SIG-M5 (cell line): ENCODE data around the gene NTM.

Source experiments
- DNase-seq: peaks from one replicate; lab custom pipeline; 2025; lab: John Stamatoyannopoulos, UW

NTM gene

DNA sequence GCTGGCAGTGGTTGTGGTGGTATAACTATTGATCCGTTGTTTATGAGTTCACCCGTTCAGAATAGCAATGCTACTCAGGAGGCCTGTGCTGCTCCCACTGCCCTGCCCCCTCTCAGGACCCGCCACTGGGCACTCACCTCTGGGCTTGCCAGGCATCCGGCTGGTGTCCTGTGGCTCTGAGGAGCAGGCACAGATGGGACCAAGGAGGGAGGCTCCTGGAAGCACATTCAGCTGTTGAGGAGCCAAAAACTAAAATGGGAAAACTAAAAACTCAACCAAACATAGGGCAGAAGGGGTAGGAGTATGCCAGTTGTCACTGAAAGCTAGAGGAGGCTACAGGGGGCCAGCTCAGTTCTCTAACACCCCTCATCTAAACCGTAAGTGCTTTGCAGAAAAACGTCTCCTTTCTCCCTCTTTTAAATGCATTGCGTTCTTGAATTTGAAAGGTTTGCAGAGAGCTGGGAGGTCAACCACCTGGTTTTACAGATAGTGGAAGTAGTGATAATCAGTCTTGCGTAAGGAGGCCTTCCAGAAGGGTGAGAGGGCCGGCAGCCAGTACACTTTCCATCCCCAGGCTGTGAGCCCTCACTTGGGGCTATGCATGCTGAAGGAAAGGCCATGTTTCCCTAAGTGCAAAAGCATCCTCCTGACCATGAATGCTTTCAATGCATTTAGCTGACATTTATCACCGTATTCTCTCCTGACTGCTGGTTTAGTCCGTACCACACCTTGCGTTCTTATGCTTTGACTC, 547.4 kb downstream of the NTM start:
- no peak for DNase-seq

DNA sequence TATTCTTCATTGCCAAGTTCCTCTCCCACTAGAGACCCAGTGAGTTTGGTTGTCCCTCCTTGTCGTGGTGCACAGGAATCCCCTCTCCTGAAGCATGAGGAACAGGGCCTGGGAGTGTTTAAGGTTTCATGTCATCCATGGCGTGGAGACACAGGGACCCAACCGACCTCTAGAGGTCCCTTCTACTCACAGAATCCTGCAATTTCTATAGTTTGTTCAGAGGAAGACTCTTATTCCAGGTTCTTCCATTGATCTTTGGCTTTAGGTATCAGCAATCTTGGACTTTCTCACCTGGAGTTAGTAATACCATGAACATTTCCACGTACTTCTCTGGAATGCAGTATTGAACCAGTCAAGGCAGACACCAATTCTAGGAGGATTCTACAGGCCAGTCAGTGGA, 548.2 kb downstream of the NTM start:
- no peak for DNase-seq

DNA sequence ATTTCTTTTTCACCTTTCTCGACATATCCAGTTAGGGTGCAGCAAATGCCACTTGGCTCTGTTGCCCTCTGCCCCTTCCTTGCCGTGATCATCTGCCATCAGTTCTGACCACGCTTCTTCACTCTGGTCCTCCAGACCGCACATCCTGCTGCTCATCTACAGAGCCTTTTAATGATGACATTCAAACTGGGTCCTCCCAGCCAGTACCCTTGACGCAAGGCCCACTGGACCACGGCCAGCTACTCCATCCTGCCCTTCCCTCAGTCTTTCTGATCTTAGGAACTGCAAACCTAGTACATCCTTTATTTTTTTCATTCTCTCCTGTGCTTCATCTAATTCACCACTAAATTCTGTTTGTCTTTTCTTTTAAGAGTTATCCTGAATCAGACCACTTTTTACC, 551.8 kb downstream of the NTM start:
- DNase-seq = no peak

DNA sequence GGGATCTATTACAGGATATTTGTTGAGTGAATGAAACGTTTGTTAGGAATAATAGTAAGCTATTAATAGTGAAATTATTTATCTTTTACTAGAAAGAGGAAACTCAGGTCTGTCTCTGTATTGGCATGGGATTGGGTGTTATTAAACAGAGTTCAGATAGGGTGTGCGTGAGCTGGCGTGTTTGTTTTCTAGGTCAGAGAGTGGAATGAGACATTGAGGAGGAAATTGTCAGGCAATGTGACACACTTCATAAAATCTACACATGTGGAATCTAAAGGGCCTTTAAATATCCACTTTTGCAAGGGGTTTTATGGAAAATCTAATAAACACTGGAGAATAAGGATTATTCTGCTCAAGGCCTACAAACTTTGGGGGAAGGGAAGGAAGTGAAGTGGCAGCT, 552.9 kb downstream of the NTM start:
- DNase-seq = no peak

DNA sequence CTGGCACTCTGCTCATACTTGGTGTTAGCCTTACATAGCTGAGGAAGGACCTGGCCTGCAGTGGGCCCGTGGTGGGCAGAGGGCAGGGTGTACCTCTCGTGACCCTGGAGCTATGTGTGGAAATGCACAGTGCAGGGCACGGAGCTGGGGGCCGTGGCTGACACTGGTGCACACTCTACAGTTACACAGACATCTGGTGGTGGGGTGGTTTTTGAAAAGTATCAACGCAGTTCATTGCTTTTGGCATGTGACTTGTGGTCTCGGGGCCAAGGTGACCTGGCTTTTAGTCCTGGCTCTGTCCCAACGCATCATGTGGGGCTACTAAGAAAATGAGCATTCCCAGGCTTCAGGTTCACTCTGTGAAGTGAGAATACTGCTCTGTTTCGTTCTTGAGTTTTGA, 553.6 kb downstream of the NTM start:
- DNase-seq = no peak

DNA sequence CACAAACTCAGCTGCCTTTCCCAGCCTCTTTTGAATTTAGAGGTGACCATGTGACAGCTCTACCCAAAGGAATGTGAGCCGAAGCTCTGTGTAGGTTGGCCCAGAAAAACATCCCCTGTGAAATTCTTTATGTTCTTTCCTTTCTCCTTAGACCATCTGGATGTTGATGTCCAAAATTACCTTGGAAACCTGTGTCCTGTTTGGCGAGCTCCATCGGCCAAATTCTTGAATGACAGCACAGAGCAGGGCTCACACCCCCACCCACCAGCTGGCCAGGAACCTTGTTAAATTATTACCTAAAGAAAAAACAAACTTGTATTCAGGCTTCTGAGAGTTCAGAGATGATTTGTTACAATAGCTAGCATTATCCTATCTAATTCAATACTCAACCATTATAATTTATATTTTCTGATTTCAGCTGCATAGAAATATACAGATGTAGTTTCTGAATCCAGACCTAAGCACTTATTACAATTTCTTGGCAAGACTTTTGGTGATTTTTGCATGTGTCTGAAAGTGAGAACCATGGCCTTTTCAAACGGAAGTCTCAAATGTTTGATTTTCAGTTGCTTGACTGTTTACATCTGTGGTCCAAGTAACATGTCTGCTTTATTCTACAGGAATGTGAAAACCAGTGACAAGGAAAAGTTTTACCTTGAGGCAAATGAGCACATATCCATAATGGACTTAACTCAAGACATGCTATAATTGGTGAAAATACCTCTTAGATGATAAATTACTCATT, 554.2 kb downstream of the NTM start:
- no peak for DNase-seq

DNA sequence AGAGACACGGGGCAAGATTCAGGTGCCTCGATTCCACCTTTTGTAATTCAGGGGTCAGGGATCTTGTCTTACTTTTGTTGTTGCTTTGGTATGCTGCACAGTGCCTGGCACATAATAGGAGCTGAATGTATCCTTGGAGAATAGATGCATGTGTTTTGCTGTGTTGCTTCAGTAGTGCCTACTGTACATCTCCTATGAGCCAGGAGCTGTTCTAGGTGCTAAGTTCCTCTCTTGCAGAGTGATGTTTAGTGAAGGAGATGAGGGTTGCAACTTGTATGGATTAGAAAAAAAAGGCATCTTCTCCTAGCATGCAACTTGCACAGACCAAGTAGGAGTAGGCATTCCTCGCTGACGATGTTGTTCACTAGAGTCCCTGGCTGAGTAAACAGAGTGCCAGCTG, 555.4 kb downstream of the NTM start:
- DNase-seq = no peak

DNA sequence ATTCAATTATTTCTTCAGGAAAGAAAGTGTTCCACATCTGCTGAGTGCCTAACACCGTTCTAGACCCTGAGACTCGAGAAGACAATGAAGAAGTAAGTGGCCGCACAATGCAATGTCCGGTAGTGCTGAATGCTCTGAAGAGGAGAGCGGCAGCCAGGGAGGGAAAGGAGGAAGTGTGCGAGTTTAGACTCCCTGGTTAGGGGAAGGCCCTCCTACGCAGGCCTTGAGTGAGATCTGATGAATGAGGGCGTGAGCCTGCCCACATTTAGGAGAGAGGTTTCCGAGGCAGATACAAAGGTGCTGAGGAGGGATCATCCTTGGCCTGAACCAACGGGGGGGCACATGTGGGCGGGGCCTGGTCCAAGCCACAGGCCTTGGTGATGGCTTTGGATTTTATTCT, 558.6 kb downstream of the NTM start:
- no peak for DNase-seq

DNA sequence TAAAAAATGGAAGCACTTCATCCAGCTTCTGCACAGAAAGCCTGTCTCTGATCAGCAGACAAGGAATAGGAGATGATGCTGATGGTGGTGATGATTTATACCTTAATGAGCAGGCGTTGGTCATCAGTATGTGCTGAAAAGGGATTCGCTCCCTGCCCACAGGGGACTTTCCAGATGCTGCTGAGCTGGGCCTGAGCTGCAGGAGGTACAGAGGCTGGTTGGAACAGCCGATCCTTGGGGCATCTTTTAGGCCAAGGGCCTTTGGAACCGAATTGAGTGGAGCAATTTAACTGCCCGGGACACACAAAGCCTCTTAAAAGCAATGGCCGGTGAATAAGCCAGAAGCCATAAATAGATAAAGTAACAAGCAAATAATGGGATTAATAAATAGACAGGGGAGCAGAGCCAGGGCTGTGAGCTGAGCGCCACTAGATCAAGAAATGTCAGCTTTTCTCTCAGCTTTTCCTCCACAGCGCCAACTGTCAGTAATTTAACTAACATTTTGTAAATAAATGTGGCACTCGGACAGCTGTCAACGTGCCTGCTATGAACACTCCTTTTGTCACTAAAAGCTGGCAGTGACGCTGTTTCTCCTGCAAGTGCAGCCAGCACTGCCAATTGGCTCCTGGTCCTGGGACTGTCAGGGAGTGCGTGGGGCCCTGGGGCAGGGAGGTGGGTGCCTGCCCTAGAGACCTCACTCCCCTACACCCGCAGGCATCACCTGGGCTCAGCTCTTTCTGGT, 562.3 kb downstream of the NTM start:
- DNase-seq = no peak

DNA sequence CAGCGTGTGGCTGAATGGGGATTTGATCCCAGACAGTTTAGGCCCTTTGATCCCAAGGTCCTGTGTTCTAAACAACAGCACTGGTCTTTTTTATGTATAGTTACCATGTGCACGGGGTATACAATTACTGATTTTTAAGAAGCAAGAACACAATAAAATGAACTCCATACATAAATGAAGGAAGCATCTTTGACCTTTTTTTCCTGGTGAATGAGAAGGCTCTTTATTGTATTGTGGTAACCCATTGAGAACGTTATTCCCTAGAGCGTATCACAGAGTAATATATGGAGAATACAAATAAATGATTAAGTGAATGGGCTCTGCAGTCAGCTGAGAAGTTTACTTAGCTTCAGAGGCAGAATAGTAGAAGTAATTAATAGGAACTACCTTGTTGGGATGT, 563.6 kb downstream of the NTM start:
- DNase-seq = no peak

DNA sequence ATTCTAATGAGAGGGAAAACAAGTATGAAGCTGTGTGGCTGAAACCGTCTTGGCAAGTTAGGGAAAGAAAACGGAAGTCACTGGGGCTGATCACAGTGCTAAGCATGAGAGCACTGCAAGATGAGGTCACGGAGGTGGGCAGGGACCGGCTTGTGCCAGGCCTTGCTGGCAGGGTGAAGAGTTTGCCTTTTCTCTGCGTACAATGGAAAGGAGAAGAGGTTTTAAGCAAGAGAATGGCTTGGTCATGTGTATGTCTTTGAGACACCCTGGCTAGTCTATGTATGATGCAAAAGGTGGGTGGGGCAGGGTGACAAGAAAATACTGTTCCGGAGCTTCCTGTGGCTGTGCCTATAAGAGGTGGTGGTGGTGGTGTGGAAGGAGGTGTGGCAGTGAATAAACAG, 567.9 kb downstream of the NTM start:
- DNase-seq = no peak

DNA sequence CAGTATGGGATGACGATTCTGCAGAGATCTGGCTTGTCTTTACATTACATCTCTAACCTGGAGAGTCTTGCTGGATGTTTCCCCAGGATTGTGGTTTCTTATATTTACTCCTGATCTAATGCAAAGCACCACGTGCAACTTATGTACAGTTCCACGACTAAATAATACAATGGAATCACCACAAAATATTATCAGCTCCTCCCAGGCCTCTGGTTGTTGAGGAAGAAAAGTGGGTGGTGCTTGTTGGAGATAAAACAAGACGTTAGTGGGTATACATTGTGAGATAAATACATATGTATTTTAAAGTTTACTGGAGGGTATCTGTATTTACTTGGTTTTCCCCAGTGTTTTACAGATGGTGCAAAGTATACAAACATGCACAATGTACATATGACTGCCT, 569.7 kb downstream of the NTM start:
- no peak for DNase-seq

DNA sequence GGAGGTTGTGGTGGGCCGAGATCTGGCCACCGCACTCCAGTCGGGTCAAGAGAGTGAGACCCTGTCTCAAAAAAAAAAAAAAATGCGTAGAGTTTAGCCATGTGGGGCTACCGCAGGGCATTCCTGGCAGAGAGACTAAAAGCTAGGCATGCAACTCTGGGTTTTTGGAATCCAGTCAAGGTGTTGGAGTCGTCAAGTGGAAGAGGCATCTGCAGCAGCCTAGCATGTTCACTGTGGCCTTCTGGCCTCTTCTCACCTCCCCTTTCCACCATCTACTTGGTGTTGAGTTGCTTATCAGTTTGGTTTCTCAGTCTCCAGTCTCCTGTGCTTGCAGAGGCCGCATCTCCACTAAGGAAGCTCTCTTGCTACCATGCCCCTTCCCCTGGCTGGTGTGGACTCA, 572.5 kb downstream of the NTM start:
- DNase-seq = no peak

DNA sequence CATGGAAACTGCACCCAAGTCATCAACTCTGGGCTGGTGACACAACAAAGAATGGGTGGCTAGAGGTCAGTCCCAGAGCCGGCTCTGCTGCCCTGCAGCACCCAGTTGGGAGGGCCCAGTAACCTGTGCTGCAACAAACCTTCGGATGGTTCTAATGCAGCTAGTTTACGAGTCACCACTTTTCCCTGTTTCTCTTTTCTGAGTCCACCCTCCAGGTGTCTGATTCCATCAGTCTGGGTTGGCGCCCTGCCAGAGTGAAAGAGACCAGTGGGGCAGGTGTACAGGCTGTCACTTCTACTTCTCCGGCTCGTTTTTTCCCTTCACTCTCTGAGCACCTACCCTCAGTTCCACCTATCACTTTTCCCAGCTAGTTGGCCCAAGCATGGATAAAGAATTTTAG, 572.9 kb downstream of the NTM start:
- DNase-seq = no peak

DNA sequence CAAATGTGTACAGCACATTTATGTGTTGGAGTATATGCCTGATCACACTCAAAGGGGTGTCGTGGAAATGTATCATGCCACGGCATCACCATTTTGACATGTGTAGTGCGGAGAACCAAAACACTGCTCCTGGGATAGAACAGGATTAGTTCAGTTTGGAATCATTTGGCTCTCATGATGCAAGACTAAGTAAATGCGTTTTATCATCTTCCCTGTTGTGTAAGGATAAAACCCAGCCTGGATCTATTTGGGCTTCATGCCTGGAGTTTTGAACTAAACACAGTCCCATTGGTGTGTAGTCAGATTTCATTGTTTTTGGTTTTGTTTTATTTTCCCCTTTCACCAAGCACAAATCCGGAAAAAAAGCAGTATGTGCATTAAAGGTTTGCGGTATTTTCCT, 574.3 kb downstream of the NTM start:
- DNase-seq = no peak

DNA sequence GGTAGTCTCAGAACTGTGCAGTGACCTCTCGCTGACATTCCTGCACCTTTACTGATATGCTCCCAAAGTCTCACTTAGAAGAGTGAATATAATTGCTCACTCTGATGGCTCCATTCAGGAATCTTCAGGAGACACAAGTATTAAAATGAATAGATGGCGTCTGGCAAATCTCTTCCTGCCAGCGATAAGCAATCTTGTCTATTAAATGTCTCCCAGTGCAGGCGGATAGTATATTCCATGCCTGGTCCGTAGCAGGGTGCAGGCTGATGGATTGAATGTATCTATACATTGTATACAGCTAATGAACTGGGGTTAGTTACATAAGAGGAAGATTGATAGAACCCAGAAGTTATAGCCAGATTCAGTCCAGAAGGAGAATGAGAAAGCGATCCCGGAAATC, 575.3 kb downstream of the NTM start:
- no peak for DNase-seq

DNA sequence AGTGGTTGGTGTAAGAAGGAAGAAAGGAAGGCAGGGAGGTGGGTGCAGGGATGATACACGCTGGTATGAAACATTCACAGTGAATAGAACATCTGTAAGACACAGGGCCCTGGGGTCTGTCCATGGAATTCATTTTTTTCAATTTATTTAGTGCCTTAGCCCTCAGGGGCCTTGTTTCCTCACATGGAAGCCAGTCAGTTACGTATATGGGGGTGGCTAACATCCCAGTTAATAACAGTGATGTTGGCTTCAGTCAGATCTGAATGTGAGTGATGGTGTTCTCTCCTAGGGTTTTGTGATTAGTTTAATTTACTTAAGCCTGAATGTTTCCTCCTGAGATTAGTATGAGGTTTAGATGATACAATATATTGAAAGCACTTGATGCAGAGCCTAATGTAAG, 577.1 kb downstream of the NTM start:
- no peak for DNase-seq

DNA sequence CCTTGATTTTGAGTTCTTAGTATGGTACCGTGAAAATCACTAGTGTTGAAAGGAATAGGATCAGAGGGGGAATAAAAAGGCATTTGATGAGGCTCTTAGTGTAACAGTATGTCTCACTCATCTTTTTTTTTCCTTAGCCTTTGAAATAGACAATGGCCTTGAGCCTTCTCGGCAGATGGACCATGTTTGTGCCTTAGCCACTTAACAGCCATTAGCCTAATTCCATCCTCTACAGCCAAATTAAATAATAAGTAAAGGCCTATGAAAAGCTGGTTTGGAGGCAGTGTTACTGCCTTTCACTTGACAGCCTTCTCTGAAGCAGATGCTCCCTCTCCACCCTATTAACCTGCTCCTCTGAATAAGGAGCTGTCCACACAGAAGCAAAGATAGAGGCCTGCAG, 580.7 kb downstream of the NTM start:
- DNase-seq = no peak

DNA sequence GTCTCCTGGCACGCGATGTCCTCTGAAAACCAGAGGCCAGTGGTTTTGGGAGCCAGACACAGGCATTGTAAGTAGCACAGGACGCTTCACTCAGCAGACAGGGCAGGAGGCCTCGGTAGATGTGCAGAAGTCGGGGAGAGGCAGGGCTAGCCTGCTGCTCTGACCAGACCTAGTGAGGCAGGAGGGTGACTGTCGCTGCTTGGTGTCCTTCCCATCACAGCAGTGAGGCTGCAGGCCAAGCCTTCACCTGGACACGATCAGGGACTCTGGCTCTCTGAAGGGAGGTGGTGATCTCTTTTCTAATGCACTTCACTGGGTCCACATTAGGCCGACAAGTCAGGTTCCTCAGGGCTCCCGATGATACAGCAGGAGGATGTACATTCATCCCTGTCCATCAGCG, 583.7 kb downstream of the NTM start:
- DNase-seq = no peak

DNA sequence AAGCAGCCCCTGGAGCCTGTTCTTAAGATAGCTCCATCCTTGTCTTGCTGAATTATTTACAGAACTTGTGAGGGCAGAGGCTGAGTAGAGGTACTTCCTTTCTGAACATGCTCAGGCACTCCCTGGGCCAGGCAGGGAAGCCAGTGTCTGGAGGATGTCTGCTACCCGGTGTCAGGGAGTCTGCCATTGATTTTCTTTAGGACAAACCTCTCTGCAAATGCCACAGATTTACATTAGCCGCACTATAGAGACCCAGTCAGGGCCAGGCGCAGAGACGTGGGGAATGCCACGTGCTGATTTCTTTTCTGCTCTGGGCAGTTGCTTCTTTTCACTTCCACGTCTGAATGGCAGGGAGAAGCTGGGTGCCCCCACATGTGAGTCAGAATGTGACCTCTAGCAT, 585.5 kb downstream of the NTM start:
- no peak for DNase-seq

DNA sequence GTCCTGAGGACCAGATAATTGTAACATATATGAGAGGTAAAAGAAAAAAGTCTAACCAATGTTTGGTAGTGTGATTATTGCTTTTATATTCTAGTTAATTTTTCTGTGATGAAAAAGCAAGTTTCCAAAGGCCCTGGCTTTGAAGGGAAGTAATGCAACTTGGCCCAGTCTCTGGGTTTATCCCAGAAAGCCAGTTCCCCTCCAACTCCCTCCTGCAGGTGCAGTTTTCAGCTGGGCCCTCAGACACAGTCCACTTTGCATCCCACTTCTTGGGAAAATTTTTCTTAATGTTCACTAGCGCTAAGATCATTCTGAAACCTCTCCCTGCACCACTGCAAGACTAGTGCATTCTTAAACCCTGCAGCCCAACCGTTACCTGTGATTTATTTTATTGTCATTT, 586.8 kb downstream of the NTM start:
- no peak for DNase-seq

DNA sequence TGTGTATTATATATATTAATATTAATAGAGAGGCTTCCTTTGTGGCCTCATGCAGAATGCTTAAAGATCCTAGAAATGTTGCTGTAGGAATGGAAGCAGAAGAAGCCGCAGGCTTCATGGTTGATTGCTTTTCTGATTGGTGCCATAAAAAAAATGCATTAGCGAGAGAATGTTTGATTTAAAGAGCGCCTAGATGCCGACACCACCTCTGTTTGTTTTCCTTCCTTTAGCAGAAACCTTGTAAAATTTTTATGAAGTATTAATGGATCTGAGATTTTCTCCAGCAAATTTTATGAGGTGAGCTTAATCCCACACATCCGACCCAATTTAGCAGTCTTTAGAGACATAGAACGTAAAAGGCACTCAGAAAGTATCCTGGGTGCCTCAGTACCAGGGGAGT, 587.5 kb downstream of the NTM start:
- DNase-seq = no peak

DNA sequence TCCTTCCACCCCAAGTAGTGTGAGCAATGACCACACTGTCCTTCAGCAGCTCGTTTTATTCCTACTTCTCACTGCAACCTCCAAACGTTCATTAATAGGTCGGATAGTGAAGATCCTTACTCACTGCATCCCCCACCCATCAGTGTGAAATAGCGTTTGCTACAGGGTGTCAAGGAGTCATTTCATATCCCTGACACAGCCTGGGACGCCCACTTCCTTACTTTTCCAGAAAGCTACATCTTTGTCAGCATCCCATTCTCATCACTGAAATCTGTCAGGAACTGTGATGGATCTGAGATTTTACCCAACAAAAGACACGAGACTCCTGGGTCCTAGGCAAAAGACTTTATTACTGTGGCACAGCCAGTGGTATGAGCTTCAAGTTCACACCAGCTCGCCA, 592.4 kb downstream of the NTM start:
- no peak for DNase-seq
